ENCODE measurements around the gene ZNF317.

DNA sequence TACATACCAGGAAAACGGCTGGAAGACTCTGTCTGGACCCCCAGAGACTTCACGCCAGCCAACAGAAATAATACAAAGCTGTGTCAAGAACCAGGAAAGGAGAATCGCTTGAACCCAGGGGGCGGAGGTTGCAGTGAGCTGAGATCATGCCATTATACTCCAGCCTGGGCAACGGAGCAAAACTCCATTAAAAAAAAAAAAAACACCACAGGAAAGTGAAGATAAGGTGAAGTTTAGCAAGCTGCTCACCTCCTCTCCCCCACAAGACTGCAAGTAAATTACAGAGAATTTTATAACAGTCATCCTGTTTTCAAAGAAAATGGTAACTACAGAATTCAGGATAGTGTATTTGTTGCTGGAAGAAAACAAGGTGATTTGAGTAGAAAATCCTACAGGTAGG lies 23.6 kb upstream of the ZNF317 start:
- no peak for TF ChIP-seq EP300 (IDR thresholded peaks at IDR 0.05)
- no peak for TF ChIP-seq POLR2AphosphoS5 (IDR thresholded peaks at IDR 0.05)
- TF ChIP-seq, protein P1, sequence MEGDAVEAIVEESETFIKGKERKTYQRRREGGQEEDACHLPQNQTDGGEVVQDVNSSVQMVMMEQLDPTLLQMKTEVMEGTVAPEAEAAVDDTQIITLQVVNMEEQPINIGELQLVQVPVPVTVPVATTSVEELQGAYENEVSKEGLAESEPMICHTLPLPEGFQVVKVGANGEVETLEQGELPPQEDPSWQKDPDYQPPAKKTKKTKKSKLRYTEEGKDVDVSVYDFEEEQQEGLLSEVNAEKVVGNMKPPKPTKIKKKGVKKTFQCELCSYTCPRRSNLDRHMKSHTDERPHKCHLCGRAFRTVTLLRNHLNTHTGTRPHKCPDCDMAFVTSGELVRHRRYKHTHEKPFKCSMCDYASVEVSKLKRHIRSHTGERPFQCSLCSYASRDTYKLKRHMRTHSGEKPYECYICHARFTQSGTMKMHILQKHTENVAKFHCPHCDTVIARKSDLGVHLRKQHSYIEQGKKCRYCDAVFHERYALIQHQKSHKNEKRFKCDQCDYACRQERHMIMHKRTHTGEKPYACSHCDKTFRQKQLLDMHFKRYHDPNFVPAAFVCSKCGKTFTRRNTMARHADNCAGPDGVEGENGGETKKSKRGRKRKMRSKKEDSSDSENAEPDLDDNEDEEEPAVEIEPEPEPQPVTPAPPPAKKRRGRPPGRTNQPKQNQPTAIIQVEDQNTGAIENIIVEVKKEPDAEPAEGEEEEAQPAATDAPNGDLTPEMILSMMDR (IDR thresholded peaks at IDR 0.05): no peak
